VCaP (cell line): ENCODE results near the gene CFTR.
"Not testable (repeated sequence)": the region's sequence is repeated elsewhere in the genome, so short reads cannot be mapped to it uniquely, and the experiment has no call there.

ENCODE experiments used
- H3K27ac ChIP-seq: fragments of 450-650 bp; 2 replicates; pipeline ENCODE4 v1.5.1; 2017
- CTCF ChIP-seq: fragments of 450-650 bp; conservative IDR thresholded peaks from 2 replicates; pipeline ENCODE4 v1.5.1; 2017; ENCODE audit warnings: mild to moderate bottlenecking, moderate library complexity

Gene CFTR

GRCh38 chr7:117502331-117502730 is 22.5 kb downstream of the CFTR start:
- H3K27ac ChIP-seq: no peak overlapping the region

GRCh38 chr7:117505238-117505637 is 25.4 kb downstream of the CFTR start:
- no peak overlapping the region for H3K27ac ChIP-seq
- TF ChIP-seq CTCF: no peak

More at GRCh38 chr7:117502331-117502730, 22.5 kb downstream of the CFTR start:
- no peak for TF ChIP-seq CTCF

GRCh38 chr7:117508676-117509075 is 28.9 kb downstream of the CFTR start:
- H3K27ac ChIP-seq: no peak overlapping the region
- TF ChIP-seq CTCF: no peak

GRCh38 chr7:117517194-117517593 is 37.4 kb downstream of the CFTR start:
- not testable (repeated sequence) for H3K27ac ChIP-seq

GRCh38 chr7:117530390-117530789 is 50.6 kb downstream of the CFTR start:
- TF ChIP-seq CTCF: no peak
- H3K27ac ChIP-seq: no peak overlapping the region

- no peak overlapping the region for H3K27ac ChIP-seq
- TF ChIP-seq CTCF: no peak
Observed at GRCh38 chr7:117531595-117532244, 51.9 kb downstream of the CFTR start.

- H3K27ac ChIP-seq: no peak overlapping the region
- TF ChIP-seq CTCF: no peak
Observed at GRCh38 chr7:117538053-117538452, 58.2 kb downstream of the CFTR start.

- no peak overlapping the region for H3K27ac ChIP-seq
- TF ChIP-seq CTCF: no peak
Observed at GRCh38 chr7:117544061-117544460, 64.2 kb downstream of the CFTR start.
